Testis (tissue), 2 donors: ENCODE measurements around the gene TRIM26.

Experiments used
- POLR2A ChIP-seq: fragments of 450-650 bp; IDR thresholded peaks from one replicate; pipeline ENCODE4 v1.6.1; 2017; ENCODE audit warnings: antibody characterized with exemption, mild to moderate bottlenecking, moderate library complexity
- TF ChIP-seq, protein P1 (sequence below), 3 experiments: fragments of 450-650 bp in 2 of 3; fragments of 200-600 bp in 1 of 3; sonication (generic) in 1 of 3; IDR thresholded peaks; one replicate each; pipeline ENCODE4 v1.5.1; 2016 to 2019; ENCODE audit warnings: antibody characterized with exemption in 3 of 3, mild to moderate bottlenecking in 2 of 3, moderate library complexity in 1 of 3

DNA sequence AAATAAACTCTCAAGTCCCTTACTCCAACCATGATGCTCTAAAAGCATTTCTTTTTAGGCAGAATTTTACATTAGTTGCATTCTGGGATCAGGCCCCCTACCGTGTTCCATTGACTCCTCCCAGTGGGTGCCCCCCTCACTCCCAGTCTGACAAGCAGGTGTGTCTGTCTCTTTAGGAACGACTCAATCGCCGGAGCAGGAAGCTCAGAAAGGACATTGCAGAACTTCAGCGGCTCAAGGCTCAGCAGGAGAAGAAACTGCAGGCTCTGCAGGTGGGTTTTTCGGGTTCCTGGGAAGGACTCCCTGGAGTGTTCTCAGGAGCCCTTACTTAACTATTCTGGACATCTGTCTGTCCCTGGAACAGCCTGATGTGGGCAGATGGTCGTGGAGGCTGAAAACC is 67.4 kb downstream of the TRIM26 start:
- TF ChIP-seq, protein P1, sequence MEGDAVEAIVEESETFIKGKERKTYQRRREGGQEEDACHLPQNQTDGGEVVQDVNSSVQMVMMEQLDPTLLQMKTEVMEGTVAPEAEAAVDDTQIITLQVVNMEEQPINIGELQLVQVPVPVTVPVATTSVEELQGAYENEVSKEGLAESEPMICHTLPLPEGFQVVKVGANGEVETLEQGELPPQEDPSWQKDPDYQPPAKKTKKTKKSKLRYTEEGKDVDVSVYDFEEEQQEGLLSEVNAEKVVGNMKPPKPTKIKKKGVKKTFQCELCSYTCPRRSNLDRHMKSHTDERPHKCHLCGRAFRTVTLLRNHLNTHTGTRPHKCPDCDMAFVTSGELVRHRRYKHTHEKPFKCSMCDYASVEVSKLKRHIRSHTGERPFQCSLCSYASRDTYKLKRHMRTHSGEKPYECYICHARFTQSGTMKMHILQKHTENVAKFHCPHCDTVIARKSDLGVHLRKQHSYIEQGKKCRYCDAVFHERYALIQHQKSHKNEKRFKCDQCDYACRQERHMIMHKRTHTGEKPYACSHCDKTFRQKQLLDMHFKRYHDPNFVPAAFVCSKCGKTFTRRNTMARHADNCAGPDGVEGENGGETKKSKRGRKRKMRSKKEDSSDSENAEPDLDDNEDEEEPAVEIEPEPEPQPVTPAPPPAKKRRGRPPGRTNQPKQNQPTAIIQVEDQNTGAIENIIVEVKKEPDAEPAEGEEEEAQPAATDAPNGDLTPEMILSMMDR (IDR thresholded peaks at IDR 0.05) = no peak
- no peak for TF ChIP-seq POLR2A
